IPS DF 19.7 (cell line): ENCODE results near the gene ATXN10.

Experiments used
- DNase-seq: peaks from one replicate; pipeline ENCODE4 v3.0.0-alpha.2; 2013; ENCODE audit warnings: low read depth, low spot score

Gene ATXN10

GRCh38 chr22:45857519-45857918 is 185.9 kb downstream of the ATXN10 start:
- DNase-seq: no peak

- DNase-seq: no peak
Measured at GRCh38 chr22:45859231-45860161, 187.9 kb downstream of the ATXN10 start.

- no peak for DNase-seq
Measured at GRCh38 chr22:45860201-45860600, 188.6 kb downstream of the ATXN10 start.

GRCh38 chr22:45861259-45861658 is 189.6 kb downstream of the ATXN10 start:
- DNase-seq: no peak

- DNase-seq: no peak
Measured at GRCh38 chr22:45863981-45864751, 192.5 kb downstream of the ATXN10 start.

GRCh38 chr22:45864959-45865476 is 193.4 kb downstream of the ATXN10 start:
- DNase-seq: no peak

- DNase-seq: no peak
Measured at GRCh38 chr22:45865561-45866125, 194.0 kb downstream of the ATXN10 start.

GRCh38 chr22:45866126-45866645 is 194.6 kb downstream of the ATXN10 start:
- no peak for DNase-seq

- DNase-seq: no peak
Measured at GRCh38 chr22:45866646-45867117, 195.0 kb downstream of the ATXN10 start.

- DNase-seq: no peak
Measured at GRCh38 chr22:45867118-45867905, 195.7 kb downstream of the ATXN10 start.

GRCh38 chr22:45867906-45868555 is 196.4 kb downstream of the ATXN10 start:
- DNase-seq: no peak

GRCh38 chr22:45868571-45869339 is 197.1 kb downstream of the ATXN10 start:
- no peak for DNase-seq

- DNase-seq: no peak
Measured at GRCh38 chr22:45869340-45869847, 197.8 kb downstream of the ATXN10 start.

- no peak for DNase-seq
Measured at GRCh38 chr22:45870011-45870410, 198.4 kb downstream of the ATXN10 start.

GRCh38 chr22:45871721-45872120 is 200.1 kb downstream of the ATXN10 start:
- DNase-seq: no peak

GRCh38 chr22:45872659-45873263 is 201.1 kb downstream of the ATXN10 start:
- DNase-seq: no peak

GRCh38 chr22:45876136-45877035 is 204.8 kb downstream of the ATXN10 start:
- DNase-seq: no peak

- DNase-seq: no peak
Measured at GRCh38 chr22:45877036-45877380, 205.4 kb downstream of the ATXN10 start.
